ENCODE results near the gene HPSE2. TPM values are rescaled to one million over a fixed set of nuclear protein-coding genes. Genes with fewer than 3 reads are reported as not detected.
"Not testable (repeated sequence)": the region's sequence is repeated elsewhere in the genome, so short reads cannot be mapped to it uniquely, and the experiment has no call there.

Gene HPSE2
- total RNA-seq, 1 donor from 2014 or later, result not detected

- Histone ChIP-seq H3K27me3 (no peaks in the 10 kb centered on the region), H3K36me3 (no peaks in the 10 kb centered on the region), H3K4me3 (no peak overlapping the region), H3K9me3 (no peaks in the 10 kb centered on the region), H3K27ac (no peak overlapping the region), H3K4me1 (no peaks in the 10 kb centered on the region)
- TF ChIP-seq CTCF (IDR thresholded peaks at IDR 0.05), result no peak
- intact Hi-C loops (cut with DNase I), result no loop called here
- DNase-seq (ENCODE audit: low spot score in 2 of 2), result no peak
Measured at GRCh38 chr10:98513704-98514103, 721.9 kb downstream of the HPSE2 start.

GRCh38 chr10:98511876-98512275 lies 723.8 kb downstream of the HPSE2 start:
- Histone ChIP-seq H3K4me1 (no peaks in the 10 kb centered on the region), H3K27me3 (no peaks in the 10 kb centered on the region), H3K4me3 (no peak overlapping the region), H3K27ac (no peak overlapping the region), H3K36me3 (no peaks in the 10 kb centered on the region), H3K9me3 (no peaks in the 10 kb centered on the region)
- DNase-seq (ENCODE audit: low spot score in 2 of 2), result no peak
- TF ChIP-seq CTCF (IDR thresholded peaks at IDR 0.05), result no peak
- intact Hi-C loops (cut with DNase I), result no loop called here

- intact Hi-C loops (cut with DNase I), result no loop called here
- Histone ChIP-seq H3K9me3 (no peaks in the 10 kb centered on the region), H3K27me3 (no peaks in the 10 kb centered on the region), H3K36me3 (no peaks in the 10 kb centered on the region), H3K4me3 (no peak overlapping the region), H3K4me1 (no peaks in the 10 kb centered on the region), H3K27ac (no peak overlapping the region)
- TF ChIP-seq CTCF (IDR thresholded peaks at IDR 0.05), result no peak
- no peak for DNase-seq (ENCODE audit: low spot score in 2 of 2)
Measured at GRCh38 chr10:98510412-98510995, 725.1 kb downstream of the HPSE2 start.

GRCh38 chr10:98509745-98510144 lies 725.9 kb downstream of the HPSE2 start:
- Histone ChIP-seq H3K4me3 (no peak overlapping the region), H3K27ac (no peak overlapping the region), H3K27me3 (no peaks in the 10 kb centered on the region), H3K36me3 (no peaks in the 10 kb centered on the region), H3K4me1 (no peaks in the 10 kb centered on the region), H3K9me3 (no peaks in the 10 kb centered on the region)
- no peak for TF ChIP-seq CTCF (IDR thresholded peaks at IDR 0.05)
- intact Hi-C loops (cut with DNase I), result no loop called here
- DNase-seq (ENCODE audit: low spot score in 2 of 2), result no peak

GRCh38 chr10:98502535-98502934 lies 733.1 kb downstream of the HPSE2 start:
- intact Hi-C loops (cut with DNase I); H3K4me1 ChIP-seq; H3K27me3 ChIP-seq; H3K36me3 ChIP-seq; H3K27ac ChIP-seq; DNase-seq (ENCODE audit: low spot score in 2 of 2); H3K4me3 ChIP-seq; H3K9me3 ChIP-seq: not testable (repeated sequence)

- no peak overlapping the region for H3K27ac ChIP-seq
- TF ChIP-seq CTCF (IDR thresholded peaks at IDR 0.05), result no peak
- H3K36me3 ChIP-seq, result no peaks in the 10 kb centered on the region
- no peaks in the 10 kb centered on the region for H3K27me3 ChIP-seq
- DNase-seq (ENCODE audit: low spot score in 2 of 2), result no peak
- no peaks in the 10 kb centered on the region for H3K4me1 ChIP-seq
- intact Hi-C loops (cut with DNase I), result no loop called here
- no peak overlapping the region for H3K4me3 ChIP-seq
- H3K9me3 ChIP-seq, result peaks cover 0 to 11% of the 10 kb centered on the region in 2 donors
Measured at GRCh38 chr10:98492763-98493162, 742.9 kb downstream of the HPSE2 start.
